NT2/D1 (cell line): ENCODE data around the gene PHACTR3.

Source experiments
- SUZ12 ChIP-seq: IDR thresholded peaks from 2 replicates; pipeline ENCODE4 v1.6.1; 2011; ENCODE audit not compliant: insufficient read length, insufficient read depth; ENCODE audit errors: extremely low read depth
- YY1 ChIP-seq: IDR thresholded peaks from 2 replicates; pipeline ENCODE4 v1.6.1; 2011; ENCODE audit not compliant: insufficient read length, insufficient read depth

- no peak for TF ChIP-seq YY1
- TF ChIP-seq SUZ12: no peak
Observed at GRCh38 chr20:59729506-59729905, 125.2 kb downstream of the PHACTR3 start.
